K562 (cell line): ENCODE data around the gene MAPKAPK3. TPM values are rescaled to one million over a fixed set of nuclear protein-coding genes. Genes with fewer than 3 reads are reported as not detected.

Experiments
- GABPB1 ChIP-seq: sonication (generic); formaldehyde crosslinking; IDR thresholded peaks from 2 replicates; pipeline ENCODE4 v1.8.0; 2022; ENCODE audit warnings: mild to moderate bottlenecking, missing genetic modification reagents
- NR4A1 ChIP-seq, 2 experiments: fragments of 250-450 bp in 1 of 2; fragments of 450-650 bp in 1 of 2; sonication (Bioruptor Pico) in 1 of 2; IDR thresholded peaks; 2 replicates each; pipeline versions ENCODE4 v1.4.0 to v1.6.1; 2016 to 2020; ENCODE audit warnings: mild to moderate bottlenecking in 2 of 2, missing compliant biosample characterization in 1 of 2, missing genetic modification characterization in 1 of 2, moderate library complexity in 1 of 2
- PCBP2 ChIP-seq: fragments of 200-400 bp; formaldehyde crosslinking; IDR thresholded peaks from 2 replicates; pipeline ENCODE4 v1.6.1; 2018; ENCODE audit warnings: low read length, low read depth, mild to moderate bottlenecking, moderate library complexity; ENCODE audit not compliant: poor library complexity, severe bottlenecking
- PHF8 ChIP-seq: fragments of 200-600 bp; sonication (generic); IDR thresholded peaks from 2 replicates; pipeline ENCODE4 v1.6.1; 2012; ENCODE audit warnings: mixed run types, mild to moderate bottlenecking, inconsistent platforms, low read length, moderate library complexity, borderline replicate concordance
- PTBP1 ChIP-seq: fragments of 200-400 bp; formaldehyde crosslinking; IDR thresholded peaks from 2 replicates; pipeline ENCODE4 v1.6.1; 2017; ENCODE audit warnings: low read depth, low read length
- ZNF311 ChIP-seq: fragments of 250-450 bp; sonication (Bioruptor Pico); IDR thresholded peaks from 2 replicates; pipeline ENCODE4 v1.4.0; 2020; ENCODE audit warnings: mild to moderate bottlenecking, moderate library complexity
- ZNF316 ChIP-seq: fragments of 450-650 bp; IDR thresholded peaks from 2 replicates; pipeline ENCODE4 v1.6.1; 2016
- polyA plus RNA-seq, 8 experiments: library from polyadenylated mRNA; depleted of rRNA in 4 of 8; stranded (reverse) in 5 of 8; unstranded in 3 of 8; fragments of >200 nt; fragmentation: Nextera tagmentation in 2 of 8; fragmentation: Illumina TruSeq in 1 of 8; extraction: Ambion mirVana in 2 of 8; extraction: Trizol in 1 of 8; gene quantifications; 2 replicates each; pipeline versions ENCODE4 v1.2.1 to v1.2.3, GENCODE V29; 2011 to 2014; ENCODE audit warnings: inconsistent platforms in 1 of 8, missing spikeins in 1 of 8
- total RNA-seq, 7 experiments: library from RNA; depleted of rRNA in 6 of 7; stranded (reverse); fragments of >200 nt in 6 of 7; fragmentation: Illumina TruSeq in 2 of 7; extraction: Trizol in 2 of 7; gene quantifications; 2 replicates each; pipeline versions ENCODE4 v1.2.1 to v1.2.3, GENCODE V29; 2011 to 2021; ENCODE audit warnings: low replicate concordance in 1 of 7
- TF ChIP-seq, protein P1 (sequence below): sonication (generic); formaldehyde crosslinking; IDR thresholded peaks from 2 replicates; pipeline ENCODE4 v1.8.1; 2023; ENCODE audit warnings: mild to moderate bottlenecking, missing genetic modification reagents

The MAPKAPK3 gene
- total and polyA plus RNA-seq, 9 of the 15 experiments (the other 6 are each of a cell fraction or from before 2014, with no cell fraction given): 8.0 to 56.4 (median 41.2) TPM

GRCh38 chr3:50567386-50568167 is 49.4 kb upstream of the MAPKAPK3 start, which contains the start of gene C3orf18 (continued):
- 0 out of 2 replicates have a peak, but pooled peaks have one; percentile 6 for TF ChIP-seq GABPB1 (CRISPR knock-in tag)
- no peak for TF ChIP-seq NR4A1 (CRISPR knock-in tag; IDR thresholded peaks at IDR 0.05)
- no peak for TF ChIP-seq NR4A1 (tag; IDR thresholded peaks at IDR 0.05)
- TF ChIP-seq PHF8: peak; percentile 42; the same call in 1 of the 2 replicates
- no peak for TF ChIP-seq ZNF311 (CRISPR knock-in tag)
- no peak for TF ChIP-seq PCBP2
- no peak for TF ChIP-seq PTBP1
- no peak for TF ChIP-seq ZNF316
- TF ChIP-seq, protein P1, sequence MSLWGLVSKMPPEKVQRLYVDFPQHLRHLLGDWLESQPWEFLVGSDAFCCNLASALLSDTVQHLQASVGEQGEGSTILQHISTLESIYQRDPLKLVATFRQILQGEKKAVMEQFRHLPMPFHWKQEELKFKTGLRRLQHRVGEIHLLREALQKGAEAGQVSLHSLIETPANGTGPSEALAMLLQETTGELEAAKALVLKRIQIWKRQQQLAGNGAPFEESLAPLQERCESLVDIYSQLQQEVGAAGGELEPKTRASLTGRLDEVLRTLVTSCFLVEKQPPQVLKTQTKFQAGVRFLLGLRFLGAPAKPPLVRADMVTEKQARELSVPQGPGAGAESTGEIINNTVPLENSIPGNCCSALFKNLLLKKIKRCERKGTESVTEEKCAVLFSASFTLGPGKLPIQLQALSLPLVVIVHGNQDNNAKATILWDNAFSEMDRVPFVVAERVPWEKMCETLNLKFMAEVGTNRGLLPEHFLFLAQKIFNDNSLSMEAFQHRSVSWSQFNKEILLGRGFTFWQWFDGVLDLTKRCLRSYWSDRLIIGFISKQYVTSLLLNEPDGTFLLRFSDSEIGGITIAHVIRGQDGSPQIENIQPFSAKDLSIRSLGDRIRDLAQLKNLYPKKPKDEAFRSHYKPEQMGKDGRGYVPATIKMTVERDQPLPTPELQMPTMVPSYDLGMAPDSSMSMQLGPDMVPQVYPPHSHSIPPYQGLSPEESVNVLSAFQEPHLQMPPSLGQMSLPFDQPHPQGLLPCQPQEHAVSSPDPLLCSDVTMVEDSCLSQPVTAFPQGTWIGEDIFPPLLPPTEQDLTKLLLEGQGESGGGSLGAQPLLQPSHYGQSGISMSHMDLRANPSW (CRISPR knock-in tag): no peak
